Muscle layer of colon (tissue), 2 donors: ENCODE results near the gene PAK5.

Experiments used
- H3K27ac ChIP-seq: one replicate; pipeline ENCODE4 v1.7.0; 2013; ENCODE audit warnings: low read depth, mild to moderate bottlenecking, low read length, moderate library complexity
- H3K27me3 ChIP-seq, 2 donors: one replicate each; pipeline ENCODE4 v1.7.0; 2013; ENCODE audit warnings: low read length in 2 of 2, mild to moderate bottlenecking in 2 of 2; ENCODE audit not compliant: insufficient read depth in 2 of 2, control insufficient read depth in 1 of 2
- H3K36me3 ChIP-seq: one replicate; pipeline ENCODE4 v1.7.0; 2013; ENCODE audit warnings: mild to moderate bottlenecking, low read length; ENCODE audit not compliant: insufficient read depth
- H3K4me1 ChIP-seq: one replicate; pipeline ENCODE4 v1.7.0; 2013; ENCODE audit warnings: mild to moderate bottlenecking, low read length; ENCODE audit not compliant: insufficient read depth
- H3K4me3 ChIP-seq, 2 donors: one replicate each; pipeline ENCODE4 v1.7.0; 2013; ENCODE audit warnings: low read length in 2 of 2, low read depth in 1 of 2, mild to moderate bottlenecking in 1 of 2, moderate library complexity in 1 of 2
- H3K9ac ChIP-seq: one replicate; pipeline ENCODE4 v1.7.0; 2013; ENCODE audit warnings: low read length
- H3K9me3 ChIP-seq: one replicate; pipeline ENCODE4 v1.7.0; 2013; ENCODE audit warnings: mild to moderate bottlenecking, low read length
- donor health status: abdominal sarcoma.
- donor health status: Adenocarcinoma of cecum.

Gene PAK5

GRCh38 chr20:9789131-9789530 is 49.7 kb downstream of the PAK5 start:
- Histone ChIP-seq H3K9me3 (no peaks in the 10 kb centered on the region), H3K4me1 (no peaks in the 10 kb centered on the region), H3K9ac (no peak overlapping the region), H3K36me3 (no peaks in the 10 kb centered on the region), H3K27ac (no peak overlapping the region), H3K27me3 (no peaks in the 10 kb centered on the region), H3K4me3 (no peak overlapping the region)

DNA sequence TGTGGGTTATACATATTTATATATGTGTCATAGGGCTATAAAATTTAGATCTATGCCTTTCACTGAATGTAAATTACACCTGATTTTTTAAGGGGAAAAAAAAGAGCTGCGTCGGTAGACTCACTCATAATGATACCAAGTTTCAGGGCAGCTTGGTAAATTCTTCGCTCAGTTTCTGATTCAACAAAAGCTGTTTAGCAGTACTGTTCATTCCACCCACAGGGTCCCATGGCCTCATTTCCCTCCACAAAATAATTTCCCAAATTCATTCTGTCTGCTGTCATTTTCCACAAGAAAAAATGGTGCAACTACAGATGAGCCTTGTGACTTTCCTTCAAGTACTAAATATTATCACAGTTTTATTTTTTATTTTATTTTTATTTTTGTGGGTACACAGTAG is 63.7 kb downstream of the PAK5 start:
- Histone ChIP-seq H3K4me3 (no peak overlapping the region), H3K36me3 (no peaks in the 10 kb centered on the region)

DNA sequence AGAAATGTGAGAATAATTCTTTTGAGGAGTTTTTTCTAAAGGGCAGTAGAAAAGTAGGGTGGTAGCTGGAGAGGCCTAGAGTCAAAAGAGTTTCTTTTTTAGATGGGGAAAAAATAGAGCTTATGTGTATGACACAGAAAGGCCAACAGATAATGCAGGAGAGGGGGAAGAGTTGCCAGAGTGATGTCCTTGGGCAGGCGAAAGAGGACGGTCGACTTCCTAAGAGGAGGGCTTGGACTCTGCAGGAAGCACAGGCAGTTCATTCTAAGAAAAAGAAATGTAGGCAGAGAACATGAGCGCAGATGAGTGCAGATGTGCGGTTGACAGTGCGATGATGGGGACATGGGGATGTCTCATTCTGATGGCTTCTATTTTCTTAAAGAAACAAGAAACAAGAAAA is 68.9 kb downstream of the PAK5 start:
- Histone ChIP-seq H3K9me3 (no peaks in the 10 kb centered on the region), H3K36me3 (no peaks in the 10 kb centered on the region), H3K27ac (no peak overlapping the region), H3K9ac (no peak overlapping the region), H3K4me3 (no peak overlapping the region), H3K27me3 (no peaks in the 10 kb centered on the region), H3K4me1 (no peaks in the 10 kb centered on the region)

More for the DNA sequence above, 63.7 kb downstream of the PAK5 start:
- no peaks in the 10 kb centered on the region for H3K9me3 ChIP-seq
- H3K4me1 ChIP-seq = no peaks in the 10 kb centered on the region
- H3K27ac ChIP-seq = no peak overlapping the region
- H3K9ac ChIP-seq = no peak overlapping the region
- no peaks in the 10 kb centered on the region for H3K27me3 ChIP-seq

GRCh38 chr20:9761476-9761875 is 77.4 kb downstream of the PAK5 start:
- Histone ChIP-seq H3K27ac (no peak overlapping the region), H3K9me3 (no peaks in the 10 kb centered on the region), H3K9ac (no peak overlapping the region), H3K4me1 (no peaks in the 10 kb centered on the region), H3K27me3 (no peaks in the 10 kb centered on the region), H3K4me3 (no peak overlapping the region), H3K36me3 (no peaks in the 10 kb centered on the region)

- Histone ChIP-seq H3K4me1 (no peaks in the 10 kb centered on the region), H3K9ac (no peak overlapping the region), H3K27ac (no peak overlapping the region), H3K9me3 (no peaks in the 10 kb centered on the region), H3K27me3 (no peaks in the 10 kb centered on the region), H3K36me3 (no peaks in the 10 kb centered on the region), H3K4me3 (no peak overlapping the region)
These were observed 79.5 kb downstream of the PAK5 start for GRCh38 chr20:9759392-9759791.

- H3K9me3 ChIP-seq = no peaks in the 10 kb centered on the region
These were observed 80.1 kb downstream of the PAK5 start for GRCh38 chr20:9758752-9759151.

DNA sequence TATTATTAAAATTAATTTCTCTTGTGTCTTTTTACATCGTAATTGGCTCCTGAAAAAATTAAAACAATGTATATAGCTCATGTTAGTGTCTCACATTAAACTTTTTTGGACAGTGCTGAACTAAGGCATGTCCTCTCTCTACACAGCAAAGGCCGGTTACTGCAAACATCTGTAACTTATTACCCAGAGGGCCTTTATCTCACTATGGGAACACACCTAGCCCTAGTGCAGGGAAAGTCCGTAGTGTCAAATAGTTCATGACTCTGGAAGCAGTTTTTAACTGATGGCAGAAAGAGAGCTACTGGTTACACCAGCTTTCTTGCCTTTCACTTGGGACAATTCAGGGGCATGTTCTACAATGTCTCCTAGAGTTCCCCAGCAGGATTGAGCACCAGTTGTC is 82.2 kb downstream of the PAK5 start:
- Histone ChIP-seq H3K36me3 (no peaks in the 10 kb centered on the region), H3K4me1 (no peaks in the 10 kb centered on the region), H3K9me3 (no peaks in the 10 kb centered on the region), H3K4me3 (no peak overlapping the region), H3K27ac (no peak overlapping the region), H3K27me3 (no peaks in the 10 kb centered on the region), H3K9ac (no peak overlapping the region)

More at GRCh38 chr20:9758752-9759151, 80.1 kb downstream of the PAK5 start:
- H3K27ac ChIP-seq = no peak overlapping the region
- no peaks in the 10 kb centered on the region for H3K27me3 ChIP-seq
- H3K36me3 ChIP-seq = no peaks in the 10 kb centered on the region
- H3K4me3 ChIP-seq = no peak overlapping the region
- H3K4me1 ChIP-seq = no peaks in the 10 kb centered on the region
- no peak overlapping the region for H3K9ac ChIP-seq

DNA sequence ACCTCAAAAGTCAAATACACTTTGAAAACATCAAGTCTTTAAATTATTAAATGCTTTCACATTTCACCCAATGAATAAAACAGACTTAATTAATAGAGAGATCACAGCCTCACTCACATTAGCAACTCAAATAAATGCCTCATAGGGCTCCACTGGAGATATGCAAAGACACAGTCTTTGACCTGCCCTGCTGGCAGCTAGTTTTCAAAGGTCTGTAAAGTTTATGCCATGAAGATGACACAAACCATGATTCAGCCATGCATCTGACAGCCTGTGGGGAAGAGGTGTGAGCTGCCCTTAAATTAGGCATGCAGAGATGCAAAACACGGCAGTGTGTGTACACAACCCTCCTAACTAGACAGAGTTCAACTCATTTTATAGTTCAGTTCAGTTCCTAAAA is 83.6 kb downstream of the PAK5 start:
- Histone ChIP-seq H3K27me3 (no peaks in the 10 kb centered on the region), H3K27ac (no peak overlapping the region), H3K9ac (no peak overlapping the region), H3K4me3 (no peak overlapping the region), H3K4me1 (no peaks in the 10 kb centered on the region), H3K36me3 (no peaks in the 10 kb centered on the region), H3K9me3 (no peaks in the 10 kb centered on the region)

DNA sequence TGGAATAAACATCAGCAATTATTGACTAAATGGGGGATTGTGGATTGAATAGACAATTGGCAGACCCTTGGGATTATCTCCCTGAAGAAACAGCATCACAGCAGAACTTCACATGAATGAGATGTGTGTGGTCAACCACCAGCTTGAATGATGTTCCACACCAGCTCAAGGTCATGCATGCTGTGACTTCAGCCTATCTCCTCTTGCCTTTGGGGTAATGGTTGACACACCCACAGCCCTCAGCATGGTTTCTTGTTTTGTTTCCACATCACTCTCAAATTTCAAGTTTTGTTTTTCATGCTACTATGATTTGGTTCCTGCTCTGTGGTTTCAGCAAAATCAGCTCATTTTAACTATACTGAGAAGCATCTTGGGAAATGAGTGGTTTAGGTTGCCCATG is 94.3 kb downstream of the PAK5 start:
- no peak overlapping the region for H3K9ac ChIP-seq
- no peak overlapping the region for H3K4me3 ChIP-seq
- H3K9me3 ChIP-seq = no peaks in the 10 kb centered on the region
- H3K4me1 ChIP-seq = no peaks in the 10 kb centered on the region
- H3K27ac ChIP-seq = no peak overlapping the region
- H3K27me3 ChIP-seq = no peaks in the 10 kb centered on the region
- no peaks in the 10 kb centered on the region for H3K36me3 ChIP-seq

DNA sequence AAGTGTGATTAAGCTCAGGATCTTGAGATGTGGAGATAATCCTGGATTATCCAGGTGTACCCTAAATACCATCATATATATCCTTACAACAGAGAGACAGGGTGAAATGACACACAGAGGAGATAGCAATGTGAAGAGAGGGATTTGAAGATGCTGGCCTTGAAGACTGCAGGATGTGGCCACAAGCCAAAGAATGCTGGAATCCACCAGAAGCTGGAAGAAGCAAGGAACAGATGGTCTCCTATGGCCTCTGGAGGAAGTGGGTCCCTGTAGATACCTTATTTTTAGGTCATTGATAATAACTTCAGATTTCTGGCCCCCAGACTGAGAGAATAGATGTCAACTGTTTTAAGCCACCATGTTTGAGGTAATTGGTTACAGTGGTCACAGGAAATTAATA is 95.0 kb downstream of the PAK5 start:
- no peaks in the 10 kb centered on the region for H3K27me3 ChIP-seq
- H3K36me3 ChIP-seq = no peaks in the 10 kb centered on the region
- H3K9me3 ChIP-seq = no peaks in the 10 kb centered on the region
- no peaks in the 10 kb centered on the region for H3K4me1 ChIP-seq
- H3K27ac ChIP-seq = no peak overlapping the region
- no peak overlapping the region for H3K4me3 ChIP-seq
- no peak overlapping the region for H3K9ac ChIP-seq

DNA sequence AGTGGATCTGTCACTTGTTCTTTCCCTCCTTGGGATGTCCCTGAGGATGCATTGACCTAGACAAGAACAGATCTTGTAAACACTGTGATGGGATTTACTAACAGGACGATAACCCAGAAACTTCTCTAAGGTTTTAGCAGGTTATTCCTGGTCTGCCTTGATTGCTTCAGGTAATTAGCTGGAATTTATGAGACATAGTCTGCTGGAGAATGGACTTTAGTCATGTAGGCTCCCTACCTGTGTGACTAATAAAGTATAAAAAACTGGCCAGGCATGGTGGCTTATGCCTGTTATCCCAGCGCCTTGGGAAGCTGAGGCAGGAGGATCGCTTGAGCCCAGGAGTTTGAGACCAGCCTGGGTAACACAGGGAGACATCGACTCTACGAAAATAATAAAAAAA is 96.1 kb downstream of the PAK5 start:
- Histone ChIP-seq H3K4me3 (no peak overlapping the region), H3K4me1 (no peaks in the 10 kb centered on the region), H3K36me3 (no peaks in the 10 kb centered on the region), H3K27ac (no peak overlapping the region), H3K27me3 (no peaks in the 10 kb centered on the region), H3K9ac (no peak overlapping the region), H3K9me3 (no peaks in the 10 kb centered on the region)

- Histone ChIP-seq H3K4me3 (no peak overlapping the region), H3K9ac (no peak overlapping the region), H3K27ac (no peak overlapping the region), H3K4me1 (no peaks in the 10 kb centered on the region), H3K27me3 (no peaks in the 10 kb centered on the region), H3K9me3 (no peaks in the 10 kb centered on the region), H3K36me3 (no peaks in the 10 kb centered on the region)
These were observed 96.9 kb downstream of the PAK5 start for GRCh38 chr20:9741996-9742395.
